GM10266 (cell line): ENCODE data around the gene HSD3B2.

Source experiments
- DNase-seq: peaks from one replicate; pipeline ENCODE4 v3.0.0; 2012; ENCODE audit errors: extremely low spot score
- CTCF ChIP-seq: IDR thresholded peaks from 2 replicates; pipeline ENCODE4 v1.5.1; 2012; ENCODE audit warnings: mild to moderate bottlenecking, low read depth; ENCODE audit not compliant: control insufficient read depth, insufficient read depth; ENCODE audit errors: missing control alignments

Gene HSD3B2

DNA sequence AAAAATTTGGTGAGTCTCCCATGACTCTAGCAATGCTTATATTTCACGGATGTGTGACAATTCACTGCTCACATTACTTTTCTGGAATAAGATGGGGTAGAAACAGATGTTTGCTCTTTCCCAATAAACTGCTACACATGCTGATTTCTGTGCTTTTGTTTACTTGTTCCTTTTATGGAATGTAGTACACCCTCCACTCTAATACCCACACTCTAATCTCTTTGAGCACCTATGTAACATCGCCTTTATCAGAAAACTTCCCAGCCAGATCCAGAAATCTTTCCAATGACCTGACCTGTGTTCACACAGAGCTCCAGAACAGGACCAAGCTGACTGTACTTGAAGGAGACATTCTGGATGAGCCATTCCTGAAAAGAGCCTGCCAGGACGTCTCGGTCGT lies 4.2 kb downstream of the HSD3B2 start:
- DNase-seq, result no peak
- TF ChIP-seq CTCF, result no peak

DNA sequence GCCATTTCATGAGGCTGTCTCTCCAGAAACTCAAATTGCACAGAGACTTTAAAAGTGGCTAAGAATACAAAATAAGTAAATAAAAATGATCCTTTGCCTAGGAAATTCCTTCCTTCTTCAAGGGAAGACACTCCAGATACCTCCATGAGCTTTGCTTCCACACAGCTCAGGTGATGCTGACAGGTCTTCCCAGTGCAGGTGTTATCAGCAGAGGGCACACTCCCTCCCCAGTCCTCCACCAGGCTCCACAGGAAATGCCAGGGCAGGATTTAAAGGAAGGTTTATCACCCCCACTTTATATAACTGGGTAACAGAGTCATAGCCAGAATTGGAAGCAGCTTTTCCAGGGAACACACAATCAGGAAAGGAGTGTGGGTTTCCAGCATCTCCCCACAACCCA lies 5.7 kb downstream of the HSD3B2 start:
- no peak for DNase-seq
- TF ChIP-seq CTCF, result no peak

DNA sequence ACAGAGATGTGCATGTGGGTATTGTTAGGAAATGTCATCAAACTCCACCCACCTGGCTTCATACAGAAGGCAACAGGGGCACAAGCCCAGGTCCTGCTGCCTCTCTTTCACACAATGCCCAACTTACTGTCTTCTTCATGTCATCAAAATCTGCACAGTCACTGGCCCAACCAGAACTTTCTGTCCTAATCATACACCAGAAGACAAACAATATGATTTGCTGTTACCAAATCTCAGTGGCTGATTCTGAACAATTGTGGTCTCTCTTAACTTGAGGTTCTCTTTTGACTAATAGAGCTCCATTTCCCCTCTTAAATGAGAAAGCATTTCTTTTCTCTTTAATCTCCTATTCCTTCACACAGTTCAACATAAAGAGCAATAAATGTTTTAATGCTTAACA lies 7.7 kb downstream of the HSD3B2 start:
- TF ChIP-seq CTCF, result no peak
- no peak for DNase-seq

- TF ChIP-seq CTCF, result no peak
- no peak for DNase-seq
These were observed 14.0 kb downstream of the HSD3B2 start for GRCh38 chr1:119428991-119429390.

DNA sequence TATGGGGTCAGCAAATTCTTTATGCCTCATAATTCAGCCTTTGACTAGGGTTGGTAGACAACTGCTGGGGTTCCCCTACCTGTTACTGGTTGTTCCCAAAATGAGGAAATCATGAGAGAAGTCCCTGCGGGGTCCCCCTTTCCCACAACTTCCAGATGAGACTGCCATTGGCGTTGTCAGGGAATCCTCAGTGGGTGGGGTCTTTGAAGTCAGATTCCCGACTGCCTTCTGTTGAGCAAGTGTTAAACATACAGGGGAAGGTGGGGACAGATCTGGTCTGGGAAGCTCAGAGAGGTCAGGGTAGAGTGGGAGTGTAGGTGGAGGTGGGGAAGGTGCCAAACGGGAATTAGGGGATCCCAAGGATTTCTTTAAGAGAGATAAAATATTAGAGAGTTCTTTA lies 14.7 kb downstream of the HSD3B2 start:
- TF ChIP-seq CTCF, result no peak
- DNase-seq, result no peak

- no peak for DNase-seq
- no peak for TF ChIP-seq CTCF
These were observed 15.5 kb downstream of the HSD3B2 start for GRCh38 chr1:119430486-119430885.

- no peak for TF ChIP-seq CTCF
- no peak for DNase-seq
These were observed 16.9 kb downstream of the HSD3B2 start for GRCh38 chr1:119431836-119432235.
